ENCODE results near the gene DNHD1. TPM values are rescaled to one million over a fixed set of nuclear protein-coding genes. Genes with fewer than 3 reads are reported as not detected.

Gene DNHD1
- total RNA-seq, 5 donors from 2014 or later (not counting 1 experiment from before 2014, with no cell fraction given) = 44.1 to 52.0 (median 47.8) TPM

GRCh38 chr11:6611963-6612212 lies 114.8 kb downstream of the DNHD1 start:
- Mint-ChIP-seq H3K4me3 (peak overlapping the region in 2 of 3 donors; percentile 86 to 87), H3K36me3 (peaks cover 53% of the 10 kb centered on the region), H3K27ac (peak overlapping the region in 1 of 2 donors; percentile 89), H3K4me1 (peaks cover 32 to 57% (median 37%) of the 10 kb centered on the region in 3 donors), H3K27me3 (no peaks in the 10 kb centered on the region), H3K9me3 (no peaks in the 10 kb centered on the region)
- CTCF ChIA-PET = interaction anchor here (0.6 to 1.2 kb wide), 8 partner anchors 15 to 242 kb away, joined by 3 to 6 read pairs (median 3); partner anchors contain the start of gene MRPL17 (in 1 of the 2)
- POLR2A ChIA-PET = interaction anchor here (0.5 to 1.6 kb wide), 9 partner anchors 8 to 435 kb away, joined by 3 to 13 read pairs (median 3); partner anchors contain the start of genes MRPL17 (in 1 of the 2) and SMPD1 (in 1 of the 2)
- ATAC-seq (replicated peaks in 1 of 4) = peak in 1 of 4 experiments; percentile 15
- Histone ChIP-seq H3K36me3 (ENCODE audit: control insufficient read depth in 2 of 2, extremely low read depth in 1 of 2, insufficient read depth in 1 of 2, low read length in 1 of 2) (peaks cover 21 to 62% of the 10 kb centered on the region in 2 donors), H3K4me3 (ENCODE audit: control insufficient read depth in 1 of 2, extremely low read depth in 1 of 2, low read length in 1 of 2) (peak overlapping the region; percentile 78 to 87), H3K27me3 (replicated peaks in 1 of 2; ENCODE audit: control insufficient read depth in 2 of 2, extremely low read depth in 1 of 2, insufficient read depth in 2 of 2, low read length in 1 of 2) (no peaks in the 10 kb centered on the region), H3K9me3 (no peaks in the 10 kb centered on the region), H3K27ac (ENCODE audit: low read length) (peak overlapping the region; percentile 79), H3K4me1 (ENCODE audit: control insufficient read depth in 1 of 2, extremely low read depth in 1 of 2, insufficient read depth in 2 of 2, low read length in 2 of 2) (peaks cover 25 to 58% of the 10 kb centered on the region in 2 experiments)
- 0% methylated on average over 36 of the region's 36 CpGs for WGBS (ENCODE audit: insufficient coverage)
- DNase-seq = peak in 2 of 35 experiments; percentile 12 to 29

GRCh38 chr11:6612213-6613041 lies 115.3 kb downstream of the DNHD1 start, which contains the start of gene TAF10:
Gene TAF10 (minus strand): TSS chr11:6612216. CDS start chr11:6612189, 27 bp downstream.
- peaks cover 20 to 59% of the 10 kb centered on the region in 2 experiments for H3K4me1 ChIP-seq (ENCODE audit: control insufficient read depth in 1 of 2, extremely low read depth in 1 of 2, insufficient read depth in 2 of 2, low read length in 2 of 2)

GRCh38 chr11:6613496-6613895 lies 116.4 kb downstream of the DNHD1 start:
- 89% methylated on average over 3 of the region's 3 CpGs for WGBS (ENCODE audit: insufficient coverage)
- peak overlapping the region; percentile 98 for H3K27ac ChIP-seq (ENCODE audit: low read length)
- peaks cover 21 to 50% of the 10 kb centered on the region in 2 donors for H3K36me3 ChIP-seq (ENCODE audit: control insufficient read depth in 2 of 2, extremely low read depth in 1 of 2, insufficient read depth in 1 of 2, low read length in 1 of 2)
- Mint-ChIP-seq H3K9me3 (no peaks in the 10 kb centered on the region), H3K36me3 (peaks cover 42% of the 10 kb centered on the region), H3K27me3 (no peaks in the 10 kb centered on the region), H3K27ac (no peak overlapping the region), H3K4me3 (no peak overlapping the region), H3K4me1 (peaks cover 29 to 44% (median 32%) of the 10 kb centered on the region in 3 donors)
- ChIA-PET CTCF (interaction anchor here in 1 of 2 donors (0.7 to 1.0 kb wide), 2 partner anchors 70 to 235 kb away, joined by 3 to 8 read pairs; partner anchors contain the start of gene MRPL17), POLR2A (interaction anchor here in 1 of 2 donors (1.0 kb wide), 1 partner anchor 132 kb away, joined by 3 read pairs; the partner anchor contains the start of genes ARFIP2 and TIMM10B)
- no peaks in the 10 kb centered on the region for H3K27me3 ChIP-seq (replicated peaks in 1 of 2; ENCODE audit: control insufficient read depth in 2 of 2, extremely low read depth in 1 of 2, insufficient read depth in 2 of 2, low read length in 1 of 2)
- H3K4me1 ChIP-seq (ENCODE audit: control insufficient read depth in 1 of 2, extremely low read depth in 1 of 2, insufficient read depth in 2 of 2, low read length in 2 of 2) = peaks cover 19 to 59% of the 10 kb centered on the region in 2 experiments
- no peak overlapping the region for H3K4me3 ChIP-seq (ENCODE audit: control insufficient read depth in 1 of 2, extremely low read depth in 1 of 2, low read length in 1 of 2)
- no peaks in the 10 kb centered on the region for H3K9me3 ChIP-seq
- DNase-seq (no peak), ATAC-seq (replicated peaks in 1 of 4) (no peak)

More at GRCh38 chr11:6612213-6613041, 115.3 kb downstream of the DNHD1 start, which contains the start of gene TAF10:
- H3K27me3 ChIP-seq (replicated peaks in 1 of 2; ENCODE audit: control insufficient read depth in 2 of 2, extremely low read depth in 1 of 2, insufficient read depth in 2 of 2, low read length in 1 of 2) = no peaks in the 10 kb centered on the region
- Mint-ChIP-seq H3K36me3 (peaks cover 50% of the 10 kb centered on the region), H3K4me3 (peak within 1 kb of the TSS in 2 of 3 donors; percentile 86 to 87), H3K27ac (peak within 1 kb of the TSS; percentile 88 to 89), H3K9me3 (no peaks in the 10 kb centered on the region), H3K4me1 (peaks cover 32 to 54% (median 33%) of the 10 kb centered on the region in 3 donors), H3K27me3 (no peaks in the 10 kb centered on the region)
- no peaks in the 10 kb centered on the region for H3K9me3 ChIP-seq
- DNase-seq (peak; percentile 91 to 98 (median 95)), ATAC-seq (replicated peaks in 1 of 4) (peak; percentile 89 to 92 (median 90))
- WGBS (ENCODE audit: insufficient coverage) = under 1% methylated on average over 36 of the region's 51 CpGs
- POLR2A ChIA-PET = interaction anchor here (0.5 to 1.6 kb wide), 9 partner anchors 8 to 436 kb away, joined by 3 to 13 read pairs (median 3); partner anchors contain the start of genes ARFIP2 (in 1 of the 2), MRPL17 (in 1 of the 2), SMPD1 (in 1 of the 2) and TIMM10B (in 1 of the 2)
- H3K36me3 ChIP-seq (ENCODE audit: control insufficient read depth in 2 of 2, extremely low read depth in 1 of 2, insufficient read depth in 1 of 2, low read length in 1 of 2) = peaks cover 21 to 61% of the 10 kb centered on the region in 2 donors
- peak within 1 kb of the TSS; percentile 98 for H3K27ac ChIP-seq (ENCODE audit: low read length)
- CTCF ChIA-PET = interaction anchor here in 1 of 2 donors (0.6 to 1.2 kb wide), 10 partner anchors 15 to 379 kb away, joined by 3 to 8 read pairs (median 3); partner anchors contain the start of gene MRPL17
- H3K4me3 ChIP-seq (ENCODE audit: control insufficient read depth in 1 of 2, extremely low read depth in 1 of 2, low read length in 1 of 2) = peak within 1 kb of the TSS; percentile 78 to 87

- POLR2A ChIA-PET = no interaction called here
These were observed 117.4 kb downstream of the DNHD1 start for GRCh38 chr11:6614446-6614845.

GRCh38 chr11:6615046-6615445 lies 118.0 kb downstream of the DNHD1 start:
- Histone ChIP-seq H3K27me3 (replicated peaks in 1 of 2; ENCODE audit: control insufficient read depth in 2 of 2, extremely low read depth in 1 of 2, insufficient read depth in 2 of 2, low read length in 1 of 2) (no peaks in the 10 kb centered on the region), H3K4me1 (ENCODE audit: control insufficient read depth in 1 of 2, extremely low read depth in 1 of 2, insufficient read depth in 2 of 2, low read length in 2 of 2) (peaks cover 22 to 55% of the 10 kb centered on the region in 2 experiments), H3K4me3 (ENCODE audit: control insufficient read depth in 1 of 2, extremely low read depth in 1 of 2, low read length in 1 of 2) (no peak overlapping the region), H3K27ac (ENCODE audit: low read length) (no peak overlapping the region), H3K9me3 (no peaks in the 10 kb centered on the region), H3K36me3 (ENCODE audit: control insufficient read depth in 2 of 2, extremely low read depth in 1 of 2, insufficient read depth in 1 of 2, low read length in 1 of 2) (peaks cover 17 to 35% of the 10 kb centered on the region in 2 donors)
- Mint-ChIP-seq H3K4me1 (peaks cover 15 to 29% (median 23%) of the 10 kb centered on the region in 3 donors), H3K4me3 (no peak overlapping the region), H3K9me3 (no peaks in the 10 kb centered on the region), H3K27ac (peak overlapping the region in 1 of 2 donors; percentile 62), H3K36me3 (peaks cover 29% of the 10 kb centered on the region), H3K27me3 (no peaks in the 10 kb centered on the region)
- WGBS (ENCODE audit: insufficient coverage) = 97% methylated on average over 3 of the region's 5 CpGs
- ChIA-PET POLR2A (no interaction called here), CTCF (no interaction called here)
- ATAC-seq (replicated peaks in 1 of 4) (no peak), DNase-seq (no peak)

More at GRCh38 chr11:6614446-6614845, 117.4 kb downstream of the DNHD1 start:
- Histone ChIP-seq H3K36me3 (ENCODE audit: control insufficient read depth in 2 of 2, extremely low read depth in 1 of 2, insufficient read depth in 1 of 2, low read length in 1 of 2) (peaks cover 21 to 41% of the 10 kb centered on the region in 2 donors), H3K9me3 (no peaks in the 10 kb centered on the region), H3K4me1 (ENCODE audit: control insufficient read depth in 1 of 2, extremely low read depth in 1 of 2, insufficient read depth in 2 of 2, low read length in 2 of 2) (peaks cover 20 to 57% of the 10 kb centered on the region in 2 experiments), H3K27me3 (replicated peaks in 1 of 2; ENCODE audit: control insufficient read depth in 2 of 2, extremely low read depth in 1 of 2, insufficient read depth in 2 of 2, low read length in 1 of 2) (no peaks in the 10 kb centered on the region), H3K27ac (ENCODE audit: low read length) (no peak overlapping the region), H3K4me3 (ENCODE audit: control insufficient read depth in 1 of 2, extremely low read depth in 1 of 2, low read length in 1 of 2) (no peak overlapping the region)
- H3K36me3 Mint-ChIP-seq = peaks cover 35% of the 10 kb centered on the region
- CTCF ChIA-PET = no interaction called here
- WGBS (ENCODE audit: insufficient coverage) = no CpG with 5 or more reads among the region's 2 CpGs
- peaks cover 21 to 35% (median 27%) of the 10 kb centered on the region in 3 donors for H3K4me1 Mint-ChIP-seq
- DNase-seq = no peak
- H3K9me3 Mint-ChIP-seq = no peaks in the 10 kb centered on the region
- ATAC-seq (replicated peaks in 1 of 4) = no peak
- H3K27me3 Mint-ChIP-seq = no peaks in the 10 kb centered on the region
- H3K27ac Mint-ChIP-seq = peak overlapping the region; percentile 10 to 62
- H3K4me3 Mint-ChIP-seq = no peak overlapping the region
